HepG2 (cell line): Measurements from ENCODE around the gene NOTUM. TPM values are rescaled to one million over a fixed set of nuclear protein-coding genes. Genes with fewer than 3 reads are reported as not detected.

Source experiments
- BCL6 ChIP-seq: IDR thresholded peaks from 2 replicates; pipeline ENCODE4 v1.6.1; 2016; ENCODE audit warnings: missing genetic modification reagents, missing compliant biosample characterization
- BHLHE40 ChIP-seq: IDR thresholded peaks from 2 replicates; pipeline ENCODE4 v1.6.1; 2011; ENCODE audit warnings: low read length, improper control_type of control experiment
- GPN1 ChIP-seq: sonication (generic); formaldehyde crosslinking; IDR thresholded peaks from 2 replicates; pipeline ENCODE4 v1.5.1; 2020; ENCODE audit warnings: missing genetic modification reagents, borderline replicate concordance
- HDAC1 ChIP-seq: sonication (generic); formaldehyde crosslinking; IDR thresholded peaks from 2 replicates; pipeline ENCODE4 v1.5.1; 2020; ENCODE audit warnings: mild to moderate bottlenecking, missing genetic modification reagents
- JDP2 ChIP-seq: sonication (generic); formaldehyde crosslinking; IDR thresholded peaks from 2 replicates; pipeline ENCODE4 v1.8.1; 2022; ENCODE audit warnings: missing genetic modification reagents, borderline replicate concordance
- LCORL ChIP-seq, 2 experiments: fragments of 450-650 bp in 1 of 2; sonication (generic) in 1 of 2; formaldehyde crosslinking in 1 of 2; IDR thresholded peaks; 2 replicates each; pipeline versions ENCODE4 v1.5.0 to v1.6.1; 2017 to 2020; ENCODE audit warnings: antibody characterized with exemption in 1 of 2, missing genetic modification reagents in 1 of 2
- MYC ChIP-seq: sonication (generic); formaldehyde crosslinking; IDR thresholded peaks from 2 replicates; pipeline ENCODE4 v1.9.0; 2021; ENCODE audit warnings: missing genetic modification reagents, borderline replicate concordance
- NFYC ChIP-seq: IDR thresholded peaks from 2 replicates; pipeline ENCODE4 v1.6.1; 2016; ENCODE audit warnings: missing genetic modification reagents, missing compliant biosample characterization
- NR2F2 ChIP-seq: IDR thresholded peaks from 2 replicates; pipeline ENCODE4 v1.6.1; 2012; ENCODE audit warnings: low read depth, inconsistent platforms, borderline replicate concordance
- PCBP2 ChIP-seq: fragments of 200-400 bp; formaldehyde crosslinking; optimal IDR thresholded peaks from 2 replicates; pipeline ENCODE3; 2018; ENCODE audit warnings: low read length, low read depth; ENCODE audit not compliant: poor library complexity, severe bottlenecking
- PHF8 ChIP-seq: sonication (generic); formaldehyde crosslinking; IDR thresholded peaks from 2 replicates; pipeline ENCODE4 v1.5.0; 2020; ENCODE audit warnings: missing genetic modification reagents
- PTBP1 ChIP-seq: fragments of 200-400 bp; formaldehyde crosslinking; IDR thresholded peaks from 2 replicates; pipeline ENCODE4 v1.6.1; 2018; ENCODE audit warnings: low read length, low read depth; ENCODE audit not compliant: poor library complexity, severe bottlenecking
- RARA ChIP-seq: IDR thresholded peaks from 2 replicates; pipeline ENCODE4 v1.6.1; 2016; ENCODE audit warnings: missing genetic modification reagents, missing compliant biosample characterization
- RXRA ChIP-seq: sonication (generic); formaldehyde crosslinking; IDR thresholded peaks from 2 replicates; pipeline ENCODE4 v1.5.1; 2020; ENCODE audit warnings: missing genetic modification reagents
- SMAD3 ChIP-seq: sonication (generic); formaldehyde crosslinking; IDR thresholded peaks from 2 replicates; pipeline ENCODE4 v1.4.0; 2020; ENCODE audit warnings: missing genetic modification reagents
- YEATS2 ChIP-seq: sonication (generic); formaldehyde crosslinking; IDR thresholded peaks from 2 replicates; pipeline ENCODE4 v1.4.0; 2020; ENCODE audit warnings: missing genetic modification reagents, borderline replicate concordance
- ZNF496 ChIP-seq: sonication (generic); formaldehyde crosslinking; IDR thresholded peaks from 2 replicates; pipeline ENCODE4 v1.8.1; 2023; ENCODE audit warnings: mild to moderate bottlenecking, moderate library complexity, missing genetic modification reagents; ENCODE audit not compliant: insufficient replicate concordance
- ZNF546 ChIP-seq: sonication (generic); formaldehyde crosslinking; conservative IDR thresholded peaks from 2 replicates; pipeline ENCODE4 v1.8.1; 2023; ENCODE audit warnings: mild to moderate bottlenecking, missing genetic modification reagents
- ZNF552 ChIP-seq: sonication (generic); formaldehyde crosslinking; IDR thresholded peaks from 2 replicates; pipeline ENCODE4 v1.9.0; 2022; ENCODE audit warnings: missing genetic modification reagents, mild to moderate bottlenecking, borderline replicate concordance
- ZNF816 ChIP-seq: sonication (generic); formaldehyde crosslinking; IDR thresholded peaks from 2 replicates; pipeline ENCODE4 v1.8.0; 2022; ENCODE audit warnings: missing genetic modification reagents, mild to moderate bottlenecking, borderline replicate concordance
- ZNF883 ChIP-seq: sonication (generic); formaldehyde crosslinking; IDR thresholded peaks from 2 replicates; pipeline ENCODE4 v1.5.1; 2020; ENCODE audit warnings: mild to moderate bottlenecking, missing genetic modification reagents; ENCODE audit errors: not compliant biosample characterization
- polyA plus RNA-seq, 8 experiments: library from polyadenylated mRNA; depleted of rRNA in 3 of 8; stranded (reverse) in 7 of 8; unstranded in 1 of 8; fragments of >200 nt; fragmentation: Illumina TruSeq in 4 of 8; extraction: Trizol in 4 of 8; gene quantifications; 2 replicates each; pipeline versions ENCODE4 v1.2.1 to v1.2.3, GENCODE V29; 2011 to 2016; ENCODE audit warnings: low read depth in 4 of 8, missing spikeins in 1 of 8, mixed read lengths in 1 of 8; ENCODE audit not compliant: insufficient read depth in 1 of 8
- total RNA-seq, 5 experiments: library from RNA; depleted of rRNA; stranded (reverse); fragments of >200 nt; fragmentation: Illumina TruSeq; extraction: Trizol; gene quantifications; 2 replicates each; pipeline ENCODE4 v1.2.3, GENCODE V29; 2016; ENCODE audit warnings: low read depth in 1 of 5
- TF ChIP-seq, protein P1 (sequence below): sonication (generic); formaldehyde crosslinking; conservative IDR thresholded peaks from 2 replicates; pipeline ENCODE4 v1.4.0; 2020; ENCODE audit warnings: missing genetic modification reagents
- TF ChIP-seq, protein P2 (sequence below): sonication (generic); formaldehyde crosslinking; IDR thresholded peaks from 2 replicates; pipeline ENCODE4 v1.9.0; 2021; ENCODE audit warnings: missing genetic modification reagents, mild to moderate bottlenecking, borderline replicate concordance
- TF ChIP-seq, protein P3 (sequence below): sonication (generic); formaldehyde crosslinking; IDR thresholded peaks from 2 replicates; pipeline ENCODE4 v1.4.0; 2020; ENCODE audit warnings: missing genetic modification reagents, borderline replicate concordance
- TF ChIP-seq, protein P4 (sequence below): sonication (generic); formaldehyde crosslinking; IDR thresholded peaks from 2 replicates; pipeline ENCODE4 v1.8.1; 2023; ENCODE audit warnings: missing genetic modification reagents, inconsistent platforms, borderline replicate concordance

Gene NOTUM
- total and polyA plus RNA-seq, 2 of the 13 experiments (the other 11 are each of a cell fraction or from before 2014, with no cell fraction given) = 150 to 160 TPM

DNA sequence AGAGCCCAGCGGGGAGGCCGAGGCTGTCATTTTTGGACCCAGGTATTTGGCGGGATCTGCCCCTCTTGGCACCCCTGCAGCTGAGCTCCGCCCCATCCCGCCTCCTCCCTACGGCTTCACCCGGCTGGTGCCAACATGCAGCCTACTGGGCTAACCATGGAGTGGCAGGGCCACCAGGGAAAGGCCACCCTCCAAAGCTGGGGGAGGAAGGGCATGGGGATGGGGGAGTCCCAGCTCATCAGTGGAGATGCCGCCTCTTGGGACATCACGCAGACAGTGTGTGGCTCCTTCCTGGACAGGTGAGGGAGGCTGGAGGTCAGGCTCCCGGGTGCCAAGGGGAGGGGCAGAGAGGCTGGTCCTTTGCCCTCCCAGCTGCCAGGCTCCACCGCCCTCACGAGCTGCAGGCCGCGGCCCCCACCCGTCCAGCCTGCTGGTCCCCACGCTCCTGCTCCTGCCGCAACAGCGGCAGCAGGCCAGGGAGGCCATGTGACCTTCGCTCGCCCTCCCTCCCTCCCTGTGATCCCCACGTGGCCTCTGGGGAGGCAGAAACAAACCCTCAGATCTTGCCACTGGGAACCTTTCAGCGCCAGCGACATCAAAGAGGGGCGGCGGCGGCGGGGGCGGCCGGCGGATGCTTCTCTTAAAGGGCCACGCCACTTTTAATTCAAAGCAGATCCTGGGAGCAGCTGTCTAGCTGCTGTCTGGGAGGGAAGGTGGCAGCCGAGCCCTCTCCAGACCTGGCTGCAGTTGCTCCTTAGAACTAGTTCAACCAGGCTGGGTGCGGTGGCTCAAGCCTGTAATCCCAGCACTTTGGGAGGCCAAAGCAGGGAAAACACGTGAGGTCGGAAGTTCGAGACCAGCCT lies 6.8 kb upstream of the NOTUM start (continued):
- no peak for TF ChIP-seq JDP2
- TF ChIP-seq ZNF546 (CRISPR knock-in tag) = no peak; the same call in 1 of the 2 replicates
- TF ChIP-seq RXRA = peak; percentile 96
- TF ChIP-seq, protein P1, sequence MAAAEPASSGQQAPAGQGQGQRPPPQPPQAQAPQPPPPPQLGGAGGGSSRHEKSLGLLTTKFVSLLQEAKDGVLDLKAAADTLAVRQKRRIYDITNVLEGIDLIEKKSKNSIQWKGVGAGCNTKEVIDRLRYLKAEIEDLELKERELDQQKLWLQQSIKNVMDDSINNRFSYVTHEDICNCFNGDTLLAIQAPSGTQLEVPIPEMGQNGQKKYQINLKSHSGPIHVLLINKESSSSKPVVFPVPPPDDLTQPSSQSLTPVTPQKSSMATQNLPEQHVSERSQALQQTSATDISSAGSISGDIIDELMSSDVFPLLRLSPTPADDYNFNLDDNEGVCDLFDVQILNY (CRISPR knock-in tag) = peak; percentile 57
- TF ChIP-seq PTBP1 = no peak
- TF ChIP-seq PHF8 (CRISPR knock-in tag) = peak; percentile 76
- peak; percentile 78 for TF ChIP-seq BCL6 (CRISPR knock-in tag)
- peak; percentile 94 for TF ChIP-seq RARA (CRISPR knock-in tag)
- TF ChIP-seq SMAD3 (CRISPR knock-in tag) = no peak; the same call in 1 of the 2 replicates
- no peak for TF ChIP-seq ZNF816 (CRISPR knock-in tag)
- TF ChIP-seq LCORL (IDR thresholded peaks at IDR 0.05) = no peak
- TF ChIP-seq LCORL (CRISPR knock-in tag; IDR thresholded peaks at IDR 0.05) = peak; percentile 92
- TF ChIP-seq ZNF883 = peak; percentile 80
- TF ChIP-seq HDAC1 (CRISPR knock-in tag) = peak; percentile 94
- TF ChIP-seq NR2F2 = peak; percentile 76; the same call in 1 of the 2 replicates
- TF ChIP-seq, protein P2, sequence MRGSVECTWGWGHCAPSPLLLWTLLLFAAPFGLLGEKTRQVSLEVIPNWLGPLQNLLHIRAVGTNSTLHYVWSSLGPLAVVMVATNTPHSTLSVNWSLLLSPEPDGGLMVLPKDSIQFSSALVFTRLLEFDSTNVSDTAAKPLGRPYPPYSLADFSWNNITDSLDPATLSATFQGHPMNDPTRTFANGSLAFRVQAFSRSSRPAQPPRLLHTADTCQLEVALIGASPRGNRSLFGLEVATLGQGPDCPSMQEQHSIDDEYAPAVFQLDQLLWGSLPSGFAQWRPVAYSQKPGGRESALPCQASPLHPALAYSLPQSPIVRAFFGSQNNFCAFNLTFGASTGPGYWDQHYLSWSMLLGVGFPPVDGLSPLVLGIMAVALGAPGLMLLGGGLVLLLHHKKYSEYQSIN = no peak
- no peak; the same call in 1 of the 2 replicates for TF ChIP-seq GPN1 (CRISPR knock-in tag)
- TF ChIP-seq NFYC (CRISPR knock-in tag) = peak; percentile 56; the same call in 1 of the 2 replicates
- TF ChIP-seq YEATS2 = no peak
- peak; percentile 80 for TF ChIP-seq BHLHE40
- TF ChIP-seq MYC (CRISPR knock-in tag) = peak; percentile 99
- no peak for TF ChIP-seq ZNF496 (CRISPR knock-in tag)
- TF ChIP-seq ZNF552 (CRISPR knock-in tag) = no peak; the same call in 1 of the 2 replicates
- TF ChIP-seq PCBP2 = no peak
- TF ChIP-seq, protein P3, sequence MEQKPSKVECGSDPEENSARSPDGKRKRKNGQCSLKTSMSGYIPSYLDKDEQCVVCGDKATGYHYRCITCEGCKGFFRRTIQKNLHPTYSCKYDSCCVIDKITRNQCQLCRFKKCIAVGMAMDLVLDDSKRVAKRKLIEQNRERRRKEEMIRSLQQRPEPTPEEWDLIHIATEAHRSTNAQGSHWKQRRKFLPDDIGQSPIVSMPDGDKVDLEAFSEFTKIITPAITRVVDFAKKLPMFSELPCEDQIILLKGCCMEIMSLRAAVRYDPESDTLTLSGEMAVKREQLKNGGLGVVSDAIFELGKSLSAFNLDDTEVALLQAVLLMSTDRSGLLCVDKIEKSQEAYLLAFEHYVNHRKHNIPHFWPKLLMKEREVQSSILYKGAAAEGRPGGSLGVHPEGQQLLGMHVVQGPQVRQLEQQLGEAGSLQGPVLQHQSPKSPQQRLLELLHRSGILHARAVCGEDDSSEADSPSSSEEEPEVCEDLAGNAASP (CRISPR knock-in tag) = peak; percentile 94
- TF ChIP-seq, protein P4, sequence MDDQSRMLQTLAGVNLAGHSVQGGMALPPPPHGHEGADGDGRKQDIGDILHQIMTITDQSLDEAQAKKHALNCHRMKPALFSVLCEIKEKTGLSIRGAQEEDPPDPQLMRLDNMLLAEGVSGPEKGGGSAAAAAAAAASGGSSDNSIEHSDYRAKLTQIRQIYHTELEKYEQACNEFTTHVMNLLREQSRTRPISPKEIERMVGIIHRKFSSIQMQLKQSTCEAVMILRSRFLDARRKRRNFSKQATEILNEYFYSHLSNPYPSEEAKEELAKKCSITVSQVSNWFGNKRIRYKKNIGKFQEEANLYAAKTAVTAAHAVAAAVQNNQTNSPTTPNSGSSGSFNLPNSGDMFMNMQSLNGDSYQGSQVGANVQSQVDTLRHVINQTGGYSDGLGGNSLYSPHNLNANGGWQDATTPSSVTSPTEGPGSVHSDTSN (CRISPR knock-in tag) = no peak
